ENCODE data around the gene PDK2.

- TF ChIP-seq CTCF (IDR thresholded peaks at IDR 0.05 in 4 of 5, conservative IDR thresholded peaks at IDR 0.05 in 1 of 5) (no peak), POLR2A (IDR thresholded peaks at IDR 0.05) (no peak)
These were observed 19.6 kb upstream of the PDK2 start for GRCh38 chr17:50075446-50076032.
